Gastroesophageal sphincter (tissue), 4 donors: ENCODE data around the gene FMN2. TPM values are rescaled to one million over a fixed set of nuclear protein-coding genes. Genes with fewer than 3 reads are reported as not detected.

Experiments used
- ATAC-seq: fragments of 150-250 bp; one replicate; pipeline ENCODE4 v1.9.1; 2016; ENCODE audit warnings: mild to moderate bottlenecking, moderate library complexity
- H3K27ac ChIP-seq, 4 donors: fragments of 200-600 bp; sonication (generic) in 3 of 4; 1 replicate in 3 of 4; 2 replicates in 1 of 4; pipeline ENCODE4 v1.5.1; 2016 to 2019
- H3K27me3 ChIP-seq: fragments of 200-600 bp; sonication (generic); one replicate; pipeline ENCODE4 v1.5.1; 2019
- H3K36me3 ChIP-seq, 2 donors: fragments of 200-600 bp; sonication (generic); one replicate each; pipeline ENCODE4 v1.5.1; 2019; ENCODE audit warnings: control low read depth in 1 of 2
- H3K4me1 ChIP-seq, 3 donors: fragments of 200-600 bp; sonication (generic); 1 replicate in 2 of 3; 2 replicates in 1 of 3; pipeline ENCODE4 v1.5.1; 2016 to 2019; ENCODE audit warnings: control low read depth in 2 of 3
- H3K4me3 ChIP-seq, 2 donors: fragments of 200-600 bp; sonication (generic); one replicate each; pipeline ENCODE4 v1.5.1; 2019; ENCODE audit warnings: mild to moderate bottlenecking in 1 of 2, moderate library complexity in 1 of 2
- H3K9me3 ChIP-seq, 3 donors: fragments of 200-600 bp; sonication (generic); one replicate each; pipeline ENCODE4 v1.5.1; 2017 to 2019; ENCODE audit warnings: control low read depth in 2 of 3
- CTCF ChIP-seq, 4 experiments: fragments of 200-600 bp in 2 of 4; fragments of 450-650 bp in 2 of 4; sonication (generic) in 1 of 4; IDR thresholded peaks; one replicate each; pipeline ENCODE4 v1.5.1; 2017 to 2019; ENCODE audit warnings: antibody characterized with exemption in 4 of 4, mild to moderate bottlenecking in 2 of 4, moderate library complexity in 2 of 4
- EP300 ChIP-seq: sonication (generic); formaldehyde crosslinking; IDR thresholded peaks from one replicate; pipeline ENCODE4 v1.6.1; 2017; ENCODE audit warnings: antibody characterized with exemption, mild to moderate bottlenecking
- POLR2A ChIP-seq, 2 donors: fragments of 450-650 bp; IDR thresholded peaks; one replicate each; pipeline ENCODE4 v1.6.1; 2017; ENCODE audit warnings: antibody characterized with exemption in 2 of 2, mild to moderate bottlenecking in 2 of 2, moderate library complexity in 1 of 2
- POLR2AphosphoS5 ChIP-seq: sonication (generic); formaldehyde crosslinking; IDR thresholded peaks from one replicate; pipeline ENCODE4 v1.6.1; 2017; ENCODE audit warnings: antibody characterized with exemption
- WGBS, 2 donors: methylation state at CpG; one replicate each; pipeline ENCODE4 v1.1.5; 2018; ENCODE audit warnings: low coverage in 1 of 2; 5-methylcytosine and 5-hydroxymethylcytosine counted together
- total RNA-seq, 4 donors: library from RNA; depleted of rRNA; stranded (reverse); fragments of >200 nt; gene quantifications; one replicate each; pipeline ENCODE4 v1.1.0, GENCODE V29; 2016

The FMN2 gene
- total RNA-seq, 4 donors from 2014 or later: 0.27 to 8.6 (median 2.7) TPM

GRCh38 chr1:240441669-240442068 is 350.0 kb downstream of the FMN2 start:
- 87% methylated on average over 1 of the region's 1 CpG; no CpG with 5 or more reads in 1 of the 2 donors for WGBS, 2 donors
- Histone ChIP-seq H3K27me3 (no peaks in the 10 kb centered on the region), H3K36me3 (no peaks in the 10 kb centered on the region), H3K27ac (no peak overlapping the region), H3K4me1 (no peaks in the 10 kb centered on the region), H3K9me3 (no peaks in the 10 kb centered on the region), H3K4me3 (no peak overlapping the region)
- ATAC-seq: no peak
- TF ChIP-seq POLR2A (IDR thresholded peaks at IDR 0.05) (no peak), EP300 (no peak), CTCF (IDR thresholded peaks at IDR 0.05) (no peak), POLR2AphosphoS5 (no peak)

GRCh38 chr1:240445369-240445768 is 353.7 kb downstream of the FMN2 start:
- H3K36me3 ChIP-seq: no peaks in the 10 kb centered on the region
- 81 to 100% methylated on average over 3 of the region's 3 CpGs for WGBS, 2 donors
- no peak overlapping the region for H3K4me3 ChIP-seq
- no peaks in the 10 kb centered on the region for H3K9me3 ChIP-seq
- ATAC-seq: no peak
- TF ChIP-seq POLR2AphosphoS5 (no peak), POLR2A (IDR thresholded peaks at IDR 0.05) (no peak), CTCF (IDR thresholded peaks at IDR 0.05) (no peak), EP300 (no peak)
- H3K27me3 ChIP-seq: no peaks in the 10 kb centered on the region
- H3K27ac ChIP-seq: no peak overlapping the region
- no peaks in the 10 kb centered on the region for H3K4me1 ChIP-seq

- H3K36me3 ChIP-seq: no peaks in the 10 kb centered on the region
- no peak for ATAC-seq
- H3K27ac ChIP-seq: no peak overlapping the region
- 77 to 82% methylated on average over 5 to 7 of the region's 7 CpGs for WGBS, 2 donors
- H3K27me3 ChIP-seq: no peaks in the 10 kb centered on the region
- no peaks in the 10 kb centered on the region for H3K4me1 ChIP-seq
- TF ChIP-seq CTCF (IDR thresholded peaks at IDR 0.05) (peak in 1 of 4 experiments; percentile 13), EP300 (no peak)
- H3K9me3 ChIP-seq: no peaks in the 10 kb centered on the region
- no peak overlapping the region for H3K4me3 ChIP-seq
Observed at GRCh38 chr1:240455228-240455821, 363.6 kb downstream of the FMN2 start.

GRCh38 chr1:240457203-240457602 is 365.5 kb downstream of the FMN2 start:
- H3K4me3 ChIP-seq: no peak overlapping the region
- H3K27me3 ChIP-seq: no peaks in the 10 kb centered on the region
- TF ChIP-seq POLR2A (IDR thresholded peaks at IDR 0.05) (no peak), POLR2AphosphoS5 (no peak), EP300 (no peak), CTCF (IDR thresholded peaks at IDR 0.05) (no peak)
- H3K9me3 ChIP-seq: no peaks in the 10 kb centered on the region
- no peaks in the 10 kb centered on the region for H3K36me3 ChIP-seq
- ATAC-seq: no peak
- no peaks in the 10 kb centered on the region for H3K4me1 ChIP-seq
- WGBS, 2 donors: 93% methylated on average over 4 to 5 of the region's 5 CpGs
- no peak overlapping the region for H3K27ac ChIP-seq

GRCh38 chr1:240462277-240462676 is 370.6 kb downstream of the FMN2 start:
- Histone ChIP-seq H3K4me1 (no peaks in the 10 kb centered on the region), H3K27ac (no peak overlapping the region), H3K4me3 (no peak overlapping the region), H3K36me3 (no peaks in the 10 kb centered on the region), H3K9me3 (no peaks in the 10 kb centered on the region), H3K27me3 (no peaks in the 10 kb centered on the region)
- TF ChIP-seq CTCF (IDR thresholded peaks at IDR 0.05) (no peak), EP300 (no peak), POLR2AphosphoS5 (no peak), POLR2A (IDR thresholded peaks at IDR 0.05) (no peak)
- no peak for ATAC-seq
- WGBS, 2 donors: 75% methylated on average over 2 to 3 of the region's 3 CpGs
